Osteocyte (in vitro differentiated cells): ENCODE data around the gene TBCA. TPM values are rescaled to one million over a fixed set of nuclear protein-coding genes. Genes with fewer than 3 reads are reported as not detected.
"Not testable (repeated sequence)": the region's sequence is repeated elsewhere in the genome, so short reads cannot be mapped to it uniquely, and the experiment has no call there.

Source experiments
- DNase-seq: peaks from one replicate; pipeline ENCODE4 v3.0.0; 2021; ENCODE audit warnings: mixed read lengths; ENCODE audit not compliant: unreplicated experiment; ENCODE audit errors: extremely low spot score
- H3K27ac Mint-ChIP-seq: one replicate; pipeline ENCODE4 v1.8.0; 2021; ENCODE audit warnings: mild to moderate bottlenecking, mixed read lengths; ENCODE audit not compliant: unreplicated experiment
- H3K27me3 Mint-ChIP-seq: one replicate; pipeline ENCODE4 v1.8.0; 2021; ENCODE audit warnings: mixed read lengths; ENCODE audit not compliant: unreplicated experiment
- H3K36me3 Mint-ChIP-seq: one replicate; pipeline ENCODE4 v1.8.0; 2021; ENCODE audit warnings: mixed read lengths; ENCODE audit not compliant: unreplicated experiment
- H3K4me1 Mint-ChIP-seq: one replicate; pipeline ENCODE4 v1.8.0; 2021; ENCODE audit warnings: mixed read lengths; ENCODE audit not compliant: unreplicated experiment
- H3K4me3 Mint-ChIP-seq: one replicate; pipeline ENCODE4 v1.8.0; 2021; ENCODE audit warnings: mild to moderate bottlenecking, moderate library complexity, mixed read lengths; ENCODE audit not compliant: unreplicated experiment
- H3K9me3 Mint-ChIP-seq: one replicate; pipeline ENCODE4 v1.8.0; 2021; ENCODE audit warnings: mixed read lengths; ENCODE audit not compliant: unreplicated experiment
- total RNA-seq: library from RNA; stranded (reverse); gene quantifications from 2 replicates; pipeline ENCODE4 v1.2.1, GENCODE V29; 2021
- TF ChIP-seq, protein P1 (sequence below): fragments of 200-600 bp; sonication (generic); IDR thresholded peaks from 2 replicates; pipeline ENCODE4 v1.5.0; 2021; ENCODE audit warnings: antibody characterized with exemption, mild to moderate bottlenecking, moderate library complexity

The TBCA gene
- total RNA-seq, 1 donor from 2014 or later, result 164 TPM

DNA sequence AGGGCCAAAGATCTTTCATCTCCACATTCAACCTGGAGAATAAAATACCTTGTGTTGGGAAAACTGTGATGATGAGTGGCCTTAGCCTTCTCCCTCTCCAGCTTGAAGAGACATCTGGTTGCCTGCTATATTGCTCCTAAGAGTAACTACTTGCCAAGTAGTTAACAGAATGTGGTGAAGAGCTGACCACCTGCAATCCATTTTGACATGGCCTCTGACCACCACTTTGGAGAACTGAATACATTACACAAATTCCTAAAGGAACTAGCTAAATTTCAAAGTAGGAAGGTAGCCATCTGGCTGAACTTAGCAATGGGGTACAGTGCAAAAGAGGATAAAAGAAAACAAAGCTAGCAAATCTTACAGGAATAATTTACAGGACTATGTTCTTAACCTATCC lies 7.2 kb downstream of the TBCA start:
- Mint-ChIP-seq H3K4me3 (no peak overlapping the region), H3K27me3 (no peaks in the 10 kb centered on the region), H3K36me3 (peaks cover 34% of the 10 kb centered on the region), H3K9me3 (peaks cover 3% of the 10 kb centered on the region), H3K27ac (no peak overlapping the region), H3K4me1 (peaks cover 21% of the 10 kb centered on the region)
- no peak for DNase-seq
- TF ChIP-seq, protein P1, sequence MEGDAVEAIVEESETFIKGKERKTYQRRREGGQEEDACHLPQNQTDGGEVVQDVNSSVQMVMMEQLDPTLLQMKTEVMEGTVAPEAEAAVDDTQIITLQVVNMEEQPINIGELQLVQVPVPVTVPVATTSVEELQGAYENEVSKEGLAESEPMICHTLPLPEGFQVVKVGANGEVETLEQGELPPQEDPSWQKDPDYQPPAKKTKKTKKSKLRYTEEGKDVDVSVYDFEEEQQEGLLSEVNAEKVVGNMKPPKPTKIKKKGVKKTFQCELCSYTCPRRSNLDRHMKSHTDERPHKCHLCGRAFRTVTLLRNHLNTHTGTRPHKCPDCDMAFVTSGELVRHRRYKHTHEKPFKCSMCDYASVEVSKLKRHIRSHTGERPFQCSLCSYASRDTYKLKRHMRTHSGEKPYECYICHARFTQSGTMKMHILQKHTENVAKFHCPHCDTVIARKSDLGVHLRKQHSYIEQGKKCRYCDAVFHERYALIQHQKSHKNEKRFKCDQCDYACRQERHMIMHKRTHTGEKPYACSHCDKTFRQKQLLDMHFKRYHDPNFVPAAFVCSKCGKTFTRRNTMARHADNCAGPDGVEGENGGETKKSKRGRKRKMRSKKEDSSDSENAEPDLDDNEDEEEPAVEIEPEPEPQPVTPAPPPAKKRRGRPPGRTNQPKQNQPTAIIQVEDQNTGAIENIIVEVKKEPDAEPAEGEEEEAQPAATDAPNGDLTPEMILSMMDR, result no peak

DNA sequence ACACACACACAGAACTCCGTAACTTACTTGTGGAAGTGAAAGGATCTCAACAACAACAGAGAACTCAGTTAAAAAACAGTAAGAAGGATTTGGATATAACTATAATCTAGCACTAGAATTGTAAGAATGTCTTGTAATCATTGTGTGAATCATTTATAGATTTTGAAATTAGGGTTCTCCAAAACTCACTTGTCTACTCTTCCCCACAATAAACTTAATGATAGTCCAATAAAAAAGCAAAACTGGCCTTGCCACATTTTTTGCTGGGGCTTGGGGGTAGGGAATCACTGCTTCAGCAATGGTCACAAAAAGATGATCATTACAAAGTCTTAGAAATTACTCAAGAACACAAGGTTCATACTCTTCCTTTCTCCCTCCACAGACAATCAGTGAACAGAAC lies 8.8 kb downstream of the TBCA start:
- TF ChIP-seq, protein P1, result no peak
- peaks cover 3% of the 10 kb centered on the region for H3K9me3 Mint-ChIP-seq
- no peaks in the 10 kb centered on the region for H3K27me3 Mint-ChIP-seq
- DNase-seq, result no peak
- H3K36me3 Mint-ChIP-seq, result peaks cover 31% of the 10 kb centered on the region
- H3K4me3 Mint-ChIP-seq, result no peak overlapping the region
- H3K4me1 Mint-ChIP-seq, result peaks cover 10% of the 10 kb centered on the region
- H3K27ac Mint-ChIP-seq, result no peak overlapping the region

DNA sequence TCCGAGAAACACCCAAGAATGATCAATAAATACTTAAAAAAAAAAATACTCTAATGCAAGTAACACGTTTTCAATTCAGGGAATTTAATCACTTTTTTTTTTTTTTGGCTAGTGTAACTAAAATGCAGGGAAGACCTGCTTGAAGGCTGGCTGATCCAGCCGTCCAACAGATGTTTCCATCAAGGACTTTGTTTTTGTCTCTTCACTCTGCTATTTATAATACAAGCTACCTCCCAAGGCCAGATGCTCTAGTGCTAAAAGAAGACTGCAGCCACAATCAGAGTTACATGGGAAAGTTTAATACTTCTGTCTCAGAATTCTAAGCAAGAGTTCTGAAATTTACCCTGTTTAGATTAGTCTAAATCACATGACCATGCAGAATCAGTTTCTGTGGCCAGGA lies 14.5 kb downstream of the TBCA start:
- Mint-ChIP-seq H3K36me3 (peaks cover 3% of the 10 kb centered on the region), H3K4me3 (no peak overlapping the region), H3K27me3 (no peaks in the 10 kb centered on the region), H3K27ac (no peak overlapping the region), H3K4me1 (peaks cover 2% of the 10 kb centered on the region), H3K9me3 (peaks cover under 1% of the 10 kb centered on the region)
- TF ChIP-seq, protein P1, result no peak
- no peak for DNase-seq

DNA sequence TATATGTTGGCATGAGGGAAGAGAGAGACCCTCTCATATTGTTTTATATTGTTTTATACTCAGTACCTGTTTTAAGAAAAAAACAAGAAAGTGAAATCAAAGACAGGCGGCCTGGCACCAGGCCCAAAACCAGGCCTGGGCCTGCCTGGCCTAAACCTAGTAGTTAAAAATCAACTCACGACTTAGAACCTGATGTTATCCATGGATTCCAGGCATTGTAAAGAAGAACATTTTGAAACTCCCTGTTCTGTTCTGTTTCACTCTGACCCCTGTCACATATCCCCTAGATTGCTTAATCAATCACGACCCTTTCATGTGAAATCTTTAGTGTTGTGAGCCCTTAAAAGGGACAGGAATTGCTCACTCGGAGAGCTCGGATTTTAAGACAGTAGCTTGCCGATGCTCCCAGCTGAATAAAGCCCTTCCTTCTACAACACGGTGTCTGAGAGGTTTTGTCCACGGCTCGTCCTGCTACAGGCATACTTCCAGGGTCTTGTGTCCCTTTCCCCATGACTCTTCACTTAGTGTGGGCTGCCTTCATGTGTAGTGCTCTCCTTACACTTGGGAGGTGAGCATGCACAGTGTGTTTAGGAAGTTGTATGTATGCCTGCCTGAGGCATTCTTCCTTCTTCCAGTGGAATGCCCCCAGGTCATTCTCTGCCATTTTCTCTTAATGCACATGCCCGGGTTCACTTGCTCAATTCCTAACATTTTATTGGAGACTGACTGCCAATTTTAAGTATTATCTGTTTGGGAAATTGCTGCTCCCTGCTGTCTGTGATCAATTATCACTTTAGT lies 17.8 kb downstream of the TBCA start:
- Mint-ChIP-seq H3K36me3 (no peaks in the 10 kb centered on the region), H3K4me3 (no peak overlapping the region), H3K27ac (no peak overlapping the region), H3K9me3 (no peaks in the 10 kb centered on the region), H3K4me1 (peaks cover 4% of the 10 kb centered on the region), H3K27me3 (no peaks in the 10 kb centered on the region)
- no peak for DNase-seq
- TF ChIP-seq, protein P1, result no peak

DNA sequence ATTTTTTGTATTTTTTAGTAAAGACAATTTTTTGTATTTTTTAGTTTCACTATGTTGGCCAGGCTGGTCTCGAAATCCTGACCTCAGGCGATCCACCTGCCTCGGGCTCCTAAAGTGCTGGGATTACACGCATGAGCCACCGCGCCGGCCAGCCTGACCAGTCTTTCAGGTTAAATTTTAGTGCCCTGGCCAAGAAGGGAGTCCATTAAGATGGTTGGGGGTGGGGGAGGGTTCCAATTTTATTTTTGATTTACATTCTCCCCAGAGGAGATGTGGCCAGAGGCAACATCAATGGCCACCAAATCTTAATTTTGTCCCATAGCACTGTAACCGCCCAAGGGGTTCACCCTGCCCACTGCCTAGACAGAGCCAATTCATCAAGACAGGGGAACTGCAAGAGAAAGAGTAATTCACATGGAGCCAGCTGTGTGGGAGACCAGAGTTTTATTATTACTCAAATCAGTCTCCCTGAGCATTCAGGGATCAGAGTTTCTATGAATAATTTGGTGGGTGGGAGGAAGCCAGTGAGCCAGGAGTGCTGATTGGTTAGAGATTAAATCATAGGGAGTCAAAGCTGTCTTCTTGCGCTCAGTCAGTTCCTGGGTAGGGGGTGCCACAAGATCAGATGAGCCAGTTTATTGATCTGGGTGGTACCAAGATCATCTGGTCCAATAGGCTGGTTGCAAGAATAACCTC lies 24.7 kb downstream of the TBCA start:
- TF ChIP-seq, protein P1, result no peak
- H3K9me3 Mint-ChIP-seq, result peaks cover 3% of the 10 kb centered on the region
- no peak overlapping the region for H3K27ac Mint-ChIP-seq
- peaks cover 2% of the 10 kb centered on the region for H3K36me3 Mint-ChIP-seq
- no peaks in the 10 kb centered on the region for H3K27me3 Mint-ChIP-seq
- no peak overlapping the region for H3K4me3 Mint-ChIP-seq
- no peak for DNase-seq
- H3K4me1 Mint-ChIP-seq, result peaks cover 15% of the 10 kb centered on the region

DNA sequence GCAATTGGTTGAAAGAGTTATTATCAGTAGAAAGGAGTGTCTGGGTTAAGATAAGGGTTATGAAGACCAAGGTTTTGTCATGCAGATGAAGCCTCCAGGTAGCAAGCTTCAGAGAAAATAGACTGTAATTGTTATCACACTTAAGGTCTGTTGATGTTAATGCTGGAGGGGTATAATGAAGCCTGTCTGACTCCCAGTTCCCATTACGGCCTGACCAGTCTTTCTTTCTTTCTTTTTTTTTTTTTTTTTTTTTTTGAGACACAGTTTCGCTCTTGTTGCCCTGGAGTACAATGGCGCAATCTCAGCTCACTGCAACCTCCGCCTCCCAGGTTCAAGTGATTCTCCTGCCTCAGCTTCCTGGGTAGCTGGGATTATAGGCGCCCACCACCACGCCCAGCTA lies 25.2 kb downstream of the TBCA start:
- DNase-seq, H3K4me3 Mint-ChIP-seq, H3K36me3 Mint-ChIP-seq, H3K27me3 Mint-ChIP-seq, H3K9me3 Mint-ChIP-seq, H3K27ac Mint-ChIP-seq: not testable (repeated sequence)
- H3K4me1 Mint-ChIP-seq, result peaks cover 15% of the 10 kb centered on the region
